NCI-H82 (cell line): ENCODE data around the gene MRPL9.
"Not testable (repeated sequence)": the region's sequence is repeated elsewhere in the genome, so short reads cannot be mapped to it uniquely, and the experiment has no call there.

Source experiments
- DNase-seq: peaks from one replicate; lab custom pipeline; 2025; lab: John Stamatoyannopoulos, UW

MRPL9 gene

DNA sequence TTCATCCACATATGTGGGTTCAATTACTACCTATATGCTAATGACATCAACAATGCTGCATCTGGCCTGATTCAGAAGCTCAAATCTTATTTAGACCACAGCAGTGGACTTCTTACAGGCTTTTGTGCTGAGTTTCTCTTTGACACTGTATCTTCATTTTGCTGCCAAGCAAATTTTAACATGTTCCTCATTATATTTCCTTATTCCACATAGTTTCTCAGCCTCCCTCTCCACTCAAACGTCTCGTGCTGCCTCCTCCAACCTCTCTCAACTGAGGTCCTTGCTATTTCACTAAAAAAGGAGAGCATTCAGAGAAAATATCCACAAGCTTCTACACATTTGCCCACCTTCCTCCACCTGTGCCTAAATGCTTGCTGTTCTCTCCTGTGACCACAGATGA is 20.5 kb upstream of the MRPL9 start:
- DNase-seq: no peak

GRCh38 chr1:151782741-151783140 is 19.4 kb upstream of the MRPL9 start:
- DNase-seq: no peak

GRCh38 chr1:151782026-151782425 is 18.7 kb upstream of the MRPL9 start:
- not testable (repeated sequence) for DNase-seq

- not testable (repeated sequence) for DNase-seq
These were observed 17.4 kb upstream of the MRPL9 start for GRCh38 chr1:151780736-151781135.

DNA sequence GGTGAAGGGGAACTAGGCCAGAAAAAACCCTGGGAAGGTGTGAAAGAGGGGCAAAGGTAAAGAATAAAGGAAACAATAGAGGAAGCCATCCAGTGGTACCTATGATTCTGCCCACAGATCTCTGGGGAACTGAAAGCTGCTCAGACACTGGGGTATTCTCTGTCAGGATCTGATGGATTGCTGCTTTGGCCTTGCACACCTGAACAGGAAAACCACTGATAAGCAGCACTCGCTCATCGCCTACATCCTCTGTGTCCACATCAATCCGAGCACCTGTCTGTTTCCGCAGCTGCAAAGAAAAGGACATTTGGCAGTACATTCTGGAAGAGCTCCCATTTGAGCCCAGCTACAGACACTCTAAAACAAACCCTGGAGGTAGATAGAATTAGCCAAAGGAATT is 16.6 kb upstream of the MRPL9 start:
- no peak for DNase-seq

DNA sequence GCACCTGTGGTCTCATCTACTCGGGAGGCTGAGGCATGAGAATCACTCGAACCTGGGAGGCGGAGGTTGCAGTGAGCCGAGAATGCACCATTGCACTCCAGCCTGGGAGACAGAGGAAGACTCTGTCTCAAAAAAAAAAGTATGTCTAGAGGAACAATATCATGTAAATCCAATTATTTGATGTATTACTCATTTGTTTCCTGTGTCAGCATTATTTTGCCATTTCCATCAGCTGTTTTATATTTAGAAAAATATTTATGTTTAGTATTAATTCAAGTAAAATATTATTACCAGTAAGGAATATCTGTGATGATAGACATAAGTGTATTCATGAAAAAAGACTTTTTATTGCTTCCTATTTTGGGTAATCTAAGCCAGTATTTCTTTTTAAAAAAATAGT is 14.0 kb upstream of the MRPL9 start:
- DNase-seq: no peak

DNA sequence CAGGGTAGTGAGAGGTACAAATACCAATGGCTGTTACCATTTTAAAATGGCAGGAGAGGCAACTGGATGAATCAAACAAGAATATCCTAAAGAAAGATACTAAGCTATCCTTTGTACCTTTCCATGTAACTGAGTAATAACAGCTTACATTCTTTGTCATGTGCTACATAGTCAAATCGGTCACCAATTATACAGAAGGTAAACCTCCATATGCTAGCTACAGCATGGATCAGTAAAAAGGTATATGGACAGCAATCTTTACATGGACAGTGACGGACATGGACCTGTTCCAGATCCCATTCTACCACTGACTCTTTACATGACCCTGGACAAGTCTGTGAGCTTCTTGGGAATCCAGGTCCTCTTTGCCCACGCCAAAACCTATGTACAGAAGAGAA is 13.4 kb upstream of the MRPL9 start:
- DNase-seq: no peak

GRCh38 chr1:151775894-151776664 is 12.8 kb upstream of the MRPL9 start:
- no peak for DNase-seq

DNA sequence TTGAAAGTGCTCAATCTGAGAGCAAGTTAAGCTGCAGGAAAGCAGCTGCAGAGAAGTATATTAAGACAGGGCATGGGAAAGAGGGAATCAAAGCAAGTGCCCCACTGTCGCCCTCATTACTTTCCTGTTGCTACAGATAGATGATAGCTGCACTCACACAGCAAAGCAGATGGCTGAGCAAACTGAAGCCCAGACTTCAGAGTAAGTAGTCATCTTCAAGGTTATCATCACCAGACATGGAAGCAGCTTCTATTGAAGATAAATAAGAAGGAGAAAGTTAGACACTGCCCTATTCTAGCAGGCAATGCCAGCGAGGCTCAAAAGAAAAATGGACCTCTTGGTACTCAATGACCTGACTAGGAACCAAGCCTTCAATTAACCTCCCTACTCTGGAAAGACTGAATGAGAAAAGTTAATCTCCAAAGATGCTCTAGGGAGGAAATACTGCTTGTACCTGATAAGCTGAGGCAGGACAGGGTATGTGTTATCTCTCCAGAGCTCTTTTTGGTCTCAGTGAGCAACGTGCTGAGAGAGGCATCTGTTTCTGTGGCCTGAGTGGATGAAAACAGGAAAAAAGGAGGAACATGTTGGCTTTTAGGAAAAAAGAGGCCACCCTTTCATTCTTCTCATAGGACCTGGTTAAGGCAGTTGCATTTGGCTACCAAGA is 11.1 kb upstream of the MRPL9 start:
- no peak for DNase-seq

- no peak for DNase-seq
These were observed 10.4 kb upstream of the MRPL9 start for GRCh38 chr1:151773702-151774101.

DNA sequence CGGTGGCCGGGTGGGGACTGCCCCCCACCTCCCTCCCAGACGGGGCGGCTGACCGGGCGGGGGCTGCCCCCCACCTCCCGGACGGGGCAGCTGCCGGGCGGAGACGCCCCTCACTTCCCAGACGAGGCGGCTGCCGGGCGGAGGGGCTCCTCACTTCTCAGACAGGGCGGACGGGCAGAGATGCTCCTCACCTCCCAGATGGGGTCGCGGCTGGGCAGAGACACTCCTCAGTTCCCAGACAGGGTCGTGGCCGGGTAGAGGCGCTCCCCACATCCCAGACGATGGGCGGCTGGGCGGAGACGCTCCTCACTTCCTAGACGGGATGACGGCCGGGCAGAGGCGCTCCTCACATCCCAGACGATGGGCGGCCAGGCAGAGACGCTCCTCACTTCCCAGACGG is 6.0 kb upstream of the MRPL9 start:
- not testable (repeated sequence) for DNase-seq

GRCh38 chr1:151768351-151769066 is 5.2 kb upstream of the MRPL9 start:
- not testable (repeated sequence) for DNase-seq

DNA sequence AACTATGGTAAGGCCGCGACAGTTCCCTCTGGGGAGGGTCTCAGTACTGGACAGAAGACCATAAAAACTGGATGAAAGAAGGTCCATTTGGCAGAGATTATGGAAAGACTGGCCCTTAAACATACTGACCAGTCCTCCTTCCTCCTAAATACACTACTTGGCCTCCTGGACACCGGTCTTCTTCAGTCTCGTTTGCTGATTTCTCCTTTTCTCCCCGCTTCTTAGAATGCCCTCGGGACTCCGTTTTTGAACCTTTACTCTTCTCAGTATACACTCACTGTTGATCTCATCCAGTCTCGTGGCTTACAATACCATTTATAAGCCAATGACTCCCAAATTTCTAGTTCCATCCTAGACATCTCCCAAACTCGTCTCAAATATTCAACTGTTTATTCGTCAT is 694 bp upstream of the MRPL9 start:
- no peak for DNase-seq

GRCh38 chr1:151760597-151761385 is 2.5 kb downstream of the MRPL9 start:
- DNase-seq: no peak

DNA sequence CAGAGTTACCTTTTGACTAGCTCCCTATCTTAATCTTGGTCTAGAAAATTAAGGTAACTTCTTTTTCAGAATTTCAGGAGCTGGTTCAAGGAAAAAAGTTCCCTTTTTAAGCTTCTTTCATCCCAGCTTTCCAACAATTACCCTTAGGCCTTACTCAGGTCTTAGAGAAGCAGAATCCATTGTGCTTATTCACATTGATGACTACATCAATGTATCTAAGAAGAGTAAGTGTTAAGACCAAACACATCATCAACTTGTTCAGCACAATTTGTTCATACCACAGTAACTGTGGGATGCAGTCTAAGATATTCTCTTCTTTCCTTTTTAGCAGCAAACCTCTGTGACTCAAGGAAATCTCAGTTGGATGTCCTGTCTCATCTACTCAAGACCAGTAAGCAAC is 4.1 kb downstream of the MRPL9 start:
- no peak for DNase-seq

- DNase-seq: no peak
These were observed 7.0 kb downstream of the MRPL9 start for GRCh38 chr1:151756291-151756690.

DNA sequence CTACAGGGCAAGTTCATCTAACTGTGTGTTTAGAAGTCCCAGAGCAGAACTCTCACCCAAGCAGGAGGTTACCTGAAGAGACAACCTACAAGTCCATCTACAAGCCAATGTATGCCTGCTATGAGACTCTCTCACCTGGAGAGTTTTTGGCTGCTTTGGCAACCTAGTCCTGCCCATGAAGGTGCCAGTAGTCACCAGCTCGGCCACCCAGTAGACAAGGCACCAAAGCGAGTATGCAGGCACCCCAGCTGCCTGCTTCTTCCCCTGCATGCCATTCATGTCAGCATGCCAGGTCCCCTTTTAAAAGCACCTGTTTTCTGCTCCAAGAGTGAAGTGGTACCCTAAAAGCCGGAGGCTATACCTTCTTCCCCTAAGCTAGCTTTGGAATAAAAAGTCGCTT is 21.8 kb downstream of the MRPL9 start:
- DNase-seq: no peak

- DNase-seq: no peak
These were observed 23.5 kb downstream of the MRPL9 start for GRCh38 chr1:151739590-151740355.

GRCh38 chr1:151737479-151737878 is 25.8 kb downstream of the MRPL9 start:
- DNase-seq: no peak

DNA sequence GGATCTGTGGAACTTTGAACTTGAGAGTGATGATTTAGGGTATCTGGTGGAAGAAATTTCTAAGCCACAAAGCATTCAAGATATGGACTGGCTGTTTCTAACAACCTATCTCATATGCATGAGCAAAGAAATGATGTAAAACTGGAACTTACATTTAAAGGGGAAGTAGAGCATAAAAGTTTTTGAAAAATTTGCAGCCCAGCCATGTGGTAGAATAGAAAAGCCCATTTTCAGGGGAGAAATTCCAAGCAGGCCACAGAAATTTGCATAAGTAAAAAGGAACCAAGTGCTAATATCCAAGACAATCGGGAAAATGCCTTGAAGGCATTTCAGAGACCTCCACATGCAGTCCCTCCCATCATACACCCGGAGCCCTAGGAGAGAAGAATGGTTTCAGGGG is 26.3 kb downstream of the MRPL9 start:
- no peak for DNase-seq

GRCh38 chr1:151733995-151734394 is 29.3 kb downstream of the MRPL9 start:
- peak; percentile 37 for DNase-seq

DNA sequence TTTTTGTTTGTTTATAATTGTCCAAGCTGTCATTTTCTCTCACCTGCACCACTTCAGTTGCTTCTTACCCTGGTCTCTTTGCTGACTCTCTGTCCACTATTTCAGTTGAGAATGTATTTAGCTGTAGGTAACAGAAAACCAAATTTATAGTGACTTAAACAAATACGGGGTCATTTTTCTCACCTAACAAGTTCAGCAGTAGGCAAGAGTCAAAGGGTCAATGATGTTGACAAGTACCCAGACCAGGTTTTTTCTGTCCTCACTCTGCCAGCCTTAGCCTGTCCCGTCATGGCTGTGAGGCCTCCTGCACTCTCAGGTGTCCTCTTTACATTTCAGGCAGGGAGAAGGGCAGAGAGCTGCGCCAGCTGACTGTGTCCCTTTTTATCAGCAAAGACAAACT is 30.2 kb downstream of the MRPL9 start:
- no peak for DNase-seq
